Right ventricle myocardium inferior (tissue), 1 donor: Measurements from ENCODE around the gene PPP3CA. TPM values are rescaled to one million over a fixed set of nuclear protein-coding genes. Genes with fewer than 3 reads are reported as not detected.

Experiments
- ATAC-seq: fragments of 200-7000 bp; cut with Tn5 transposase; one replicate; pipeline ENCODE4 v1.9.1; 2020; ENCODE audit warnings: mild to moderate bottlenecking, moderate library complexity
- DNase-seq: peaks from one replicate; pipeline ENCODE4 v3.0.0; 2021; ENCODE audit errors: missing footprints
- intact Hi-C: fragments of 100-400 bp; cut with DNase I; formaldehyde crosslinking; loops from one replicate; pipeline ENCODE4 v1.11.0; 2022
- total RNA-seq: library from RNA; stranded (reverse); fragmentation: NEBNext Ultra II Directional; extraction: Animal tissue kit (Norgen Biotek cat#: 25700); gene quantifications from one replicate; pipeline ENCODE4 v1.2.1, GENCODE V29; 2021
- donor health status: DM: no; HTN: yes; CAD: no; lungs with severe emphysema.

PPP3CA gene
- total RNA-seq, 1 donor from 2014 or later = 23.3 TPM

DNA sequence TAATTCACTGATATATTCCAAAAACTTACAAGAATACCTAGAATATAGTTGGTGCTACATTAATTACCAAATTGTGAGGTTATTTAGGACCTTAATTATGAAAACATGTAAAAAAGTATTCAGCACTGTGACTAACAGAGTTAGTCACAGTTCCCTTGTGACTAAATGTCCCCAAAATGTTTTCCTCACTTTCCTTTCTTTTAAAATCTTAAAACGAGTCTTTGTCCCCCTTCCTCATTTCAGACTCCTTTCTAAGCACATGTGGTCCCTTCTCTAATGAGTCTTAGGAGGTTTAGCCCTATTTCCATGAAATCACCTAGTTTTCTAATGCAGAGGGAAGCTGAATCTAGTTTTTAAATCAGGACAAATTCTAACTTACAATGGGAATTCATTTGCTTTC is 175.0 kb downstream of the PPP3CA start:
- intact Hi-C loops = no loop called here
- ATAC-seq (no peak), DNase-seq (no peak)

GRCh38 chr4:101171747-101172146 is 175.6 kb downstream of the PPP3CA start:
- intact Hi-C loops = no loop called here
- no peak for ATAC-seq
- no peak for DNase-seq

DNA sequence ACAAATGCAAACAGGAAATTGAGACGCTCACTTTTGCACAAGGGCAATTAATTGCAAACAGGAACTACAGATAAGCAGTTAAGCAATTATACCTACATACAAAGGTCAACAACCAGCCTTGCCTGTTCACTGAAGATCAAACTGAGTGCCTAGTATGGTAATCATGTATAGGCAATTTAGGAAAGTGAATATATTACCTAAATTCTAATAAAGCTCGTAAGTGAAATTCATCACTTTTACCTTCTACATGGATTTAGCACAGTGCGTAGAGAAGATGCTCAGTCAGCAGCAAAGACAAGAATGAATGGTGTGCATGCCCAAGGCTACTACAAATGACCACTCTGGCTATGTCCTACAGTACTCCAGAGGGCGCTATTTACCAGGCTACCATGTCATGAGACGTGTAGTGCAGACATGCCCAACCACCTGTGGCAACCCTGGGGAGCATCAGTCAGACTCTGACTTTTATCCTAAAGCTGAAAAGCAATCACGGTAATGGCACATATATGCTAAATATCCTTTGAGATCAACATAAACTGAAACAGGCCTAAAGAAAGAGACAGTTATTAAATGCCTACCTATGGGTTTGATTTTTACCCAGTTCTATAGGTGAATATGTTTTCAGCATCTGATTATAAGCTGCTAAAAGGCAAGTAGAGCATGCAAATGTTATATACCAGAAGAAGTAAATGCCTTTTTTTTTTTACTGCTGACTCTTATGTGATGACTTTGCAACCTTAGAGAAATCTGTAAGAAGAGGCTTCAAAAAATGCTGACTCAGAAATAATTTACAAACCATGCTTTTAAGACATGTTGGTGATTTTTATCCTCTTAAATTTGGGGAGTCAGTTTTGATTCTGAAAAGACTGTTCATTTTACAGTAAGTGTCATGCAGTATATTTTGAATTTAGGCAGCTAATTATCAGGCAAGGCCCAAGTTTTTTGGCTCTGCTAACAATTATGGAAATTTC is 178.0 kb downstream of the PPP3CA start:
- DNase-seq (no peak), ATAC-seq (peak; percentile 90)

GRCh38 chr4:101163936-101164335 is 183.4 kb downstream of the PPP3CA start:
- DNase-seq (no peak), ATAC-seq (no peak)
- intact Hi-C loops = no loop called here

More for the DNA sequence above, 178.0 kb downstream of the PPP3CA start:
- intact Hi-C loops = loop anchor here (2.0 kb wide), 1 partner anchor 561 kb away; no protein-coding TSS in a partner anchor

DNA sequence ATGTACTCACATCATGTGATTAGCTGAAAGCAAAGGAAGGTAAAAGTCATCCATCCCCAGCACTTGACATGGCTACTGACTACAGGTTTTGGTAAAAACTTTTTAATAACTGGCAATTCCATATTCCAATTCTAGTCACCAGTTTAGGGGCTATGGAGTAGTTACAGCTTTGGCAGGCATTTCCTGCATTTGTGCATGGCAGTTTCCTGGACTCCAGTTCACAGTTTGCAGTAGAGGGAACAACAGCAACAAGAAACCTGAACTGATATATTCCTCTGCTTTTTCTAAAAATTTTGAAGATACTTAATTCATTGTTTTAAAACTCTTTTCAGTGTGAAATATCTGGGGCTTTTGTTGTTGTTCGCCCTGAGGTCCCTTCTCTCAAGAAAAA is 184.3 kb downstream of the PPP3CA start:
- ATAC-seq (no peak), DNase-seq (no peak)
- intact Hi-C loops = no loop called here

DNA sequence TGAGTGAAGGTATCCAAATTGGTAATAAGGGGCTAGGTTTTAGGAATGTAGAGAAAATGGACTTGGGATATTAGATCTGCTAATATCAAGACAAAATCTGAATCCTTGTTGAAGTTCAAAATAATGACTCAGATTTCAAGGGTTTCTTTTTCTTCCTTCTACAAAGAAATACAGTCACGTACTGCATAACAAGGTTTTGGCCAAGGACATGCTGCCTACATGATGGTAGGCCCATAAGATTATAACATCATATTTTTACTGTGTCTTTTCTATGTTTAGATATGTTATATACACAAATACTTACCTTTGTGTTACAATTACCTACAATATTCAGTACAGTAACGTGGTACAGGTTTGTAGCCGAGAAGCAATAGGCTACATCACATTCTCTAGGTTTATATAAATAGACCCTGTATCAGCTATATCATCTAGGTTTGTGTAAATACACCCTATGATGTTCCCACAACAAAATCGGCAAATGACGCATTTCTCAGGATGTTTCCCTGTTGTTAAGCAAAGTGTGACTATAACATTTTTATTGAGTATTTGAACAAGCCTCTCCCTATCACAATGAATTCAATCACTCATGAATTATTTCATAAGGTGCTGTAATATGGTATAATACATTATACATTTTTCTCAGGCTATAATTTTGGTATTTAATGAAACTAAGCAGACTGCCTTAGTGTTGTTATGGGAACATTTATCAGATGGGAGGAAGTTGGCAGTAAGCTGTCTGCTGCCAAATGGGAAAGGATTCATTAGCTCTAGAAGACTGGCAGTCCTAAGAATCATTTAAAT is 186.3 kb downstream of the PPP3CA start:
- intact Hi-C loops = no loop called here
- ATAC-seq (no peak), DNase-seq (no peak)

DNA sequence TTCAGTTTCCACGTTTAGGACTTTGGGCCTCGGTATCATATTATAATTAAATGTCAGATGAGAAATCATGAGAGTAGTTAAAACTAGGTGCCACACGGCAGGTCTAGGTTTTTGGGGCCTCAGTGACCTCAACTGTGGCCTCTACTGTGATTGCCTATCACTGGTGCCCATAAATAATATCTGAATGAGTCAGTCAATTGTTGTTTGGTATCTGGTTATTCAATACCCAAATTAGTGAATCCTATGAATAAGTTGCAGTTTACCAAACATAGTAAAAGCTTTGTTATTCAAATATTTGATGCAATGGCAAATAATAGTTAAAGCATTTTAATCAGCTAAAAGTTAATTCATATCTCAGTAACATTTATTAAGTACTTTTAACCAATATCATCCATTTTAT is 188.8 kb downstream of the PPP3CA start:
- ATAC-seq (no peak), DNase-seq (no peak)
- intact Hi-C loops = no loop called here

GRCh38 chr4:101158134-101158482 is 189.2 kb downstream of the PPP3CA start:
- intact Hi-C loops = no loop called here
- no peak for DNase-seq
- ATAC-seq = no peak

DNA sequence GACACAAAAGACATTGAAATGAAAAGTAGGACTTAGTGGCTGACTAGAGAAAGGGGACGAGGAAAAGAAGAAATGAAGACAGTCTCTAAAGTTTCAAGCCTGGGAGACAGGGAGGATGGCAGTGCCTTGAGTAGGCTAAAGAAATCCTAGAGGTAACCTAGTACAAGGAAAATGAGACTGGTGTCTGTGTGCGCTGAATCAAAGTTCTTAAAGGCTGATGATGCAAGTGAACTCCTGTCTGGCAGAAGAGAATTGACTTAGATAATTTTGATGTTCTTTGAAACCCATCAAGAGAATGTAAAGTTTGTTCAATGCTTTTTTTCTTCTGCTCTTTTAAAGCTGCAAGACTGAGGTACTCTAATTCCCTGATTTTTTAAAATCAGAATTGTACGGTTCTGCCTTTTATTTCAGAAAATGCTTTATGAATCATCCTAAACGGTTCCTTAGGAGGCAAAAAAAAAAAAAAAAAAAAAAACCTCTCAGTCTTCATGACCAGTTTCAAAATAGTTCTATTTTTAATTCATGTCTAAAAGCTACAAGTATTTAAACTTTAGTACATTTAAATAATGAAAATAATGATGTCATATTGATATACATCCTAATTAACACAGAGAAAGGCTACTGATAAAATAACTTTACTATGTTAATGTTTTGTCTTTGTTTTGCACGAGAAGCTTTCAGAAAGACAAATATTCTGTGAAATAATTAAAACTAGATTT is 189.8 kb downstream of the PPP3CA start:
- intact Hi-C loops = no loop called here
- no peak for DNase-seq
- no peak for ATAC-seq

- no peak for DNase-seq
- intact Hi-C loops = no loop called here
- no peak for ATAC-seq
Measured at GRCh38 chr4:101156619-101157310, 190.6 kb downstream of the PPP3CA start.

DNA sequence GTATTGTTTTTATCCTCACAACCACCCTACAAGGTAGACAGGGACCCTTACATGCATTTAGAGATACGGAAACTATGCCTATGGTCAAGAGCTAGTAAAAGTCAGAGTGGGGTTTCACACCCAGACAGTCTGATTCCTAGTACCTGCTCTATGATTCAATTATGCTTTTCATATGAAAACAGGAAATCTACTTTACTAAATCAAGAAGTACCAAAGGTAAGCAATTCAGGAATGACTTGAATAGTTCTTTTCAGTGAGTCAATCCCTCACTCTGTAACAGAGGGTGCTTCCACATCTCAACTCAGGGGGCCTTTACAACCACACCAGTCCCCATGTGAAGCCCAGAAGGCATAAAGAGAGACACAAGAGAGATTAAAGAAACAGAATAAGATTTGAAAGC is 191.4 kb downstream of the PPP3CA start:
- no peak for ATAC-seq

GRCh38 chr4:101155368-101155767 is 192.0 kb downstream of the PPP3CA start:
- intact Hi-C loops = no loop called here
- no peak for ATAC-seq
- no peak for DNase-seq

More for the DNA sequence above, 191.4 kb downstream of the PPP3CA start:
- no peak for DNase-seq
- intact Hi-C loops = no loop called here

DNA sequence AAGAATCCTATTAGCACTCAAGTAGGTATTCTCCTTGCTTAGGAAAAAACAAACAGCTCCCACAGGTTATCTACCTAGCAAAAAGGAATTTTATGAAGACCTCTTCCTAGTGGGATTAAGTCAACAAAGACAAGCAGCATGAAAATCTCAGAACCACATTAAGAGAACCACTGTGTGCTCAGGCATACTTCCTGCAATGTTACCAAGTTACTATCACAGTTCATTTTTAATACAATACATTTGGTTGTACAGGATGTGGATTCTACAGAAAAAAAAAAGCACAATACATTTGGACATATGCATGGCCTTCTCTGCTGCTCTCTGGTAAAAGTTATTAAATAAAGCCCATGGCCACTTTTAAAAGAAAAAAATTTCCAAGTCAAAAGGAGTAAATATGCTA is 193.7 kb downstream of the PPP3CA start:
- ATAC-seq = no peak
- intact Hi-C loops = no loop called here

DNA sequence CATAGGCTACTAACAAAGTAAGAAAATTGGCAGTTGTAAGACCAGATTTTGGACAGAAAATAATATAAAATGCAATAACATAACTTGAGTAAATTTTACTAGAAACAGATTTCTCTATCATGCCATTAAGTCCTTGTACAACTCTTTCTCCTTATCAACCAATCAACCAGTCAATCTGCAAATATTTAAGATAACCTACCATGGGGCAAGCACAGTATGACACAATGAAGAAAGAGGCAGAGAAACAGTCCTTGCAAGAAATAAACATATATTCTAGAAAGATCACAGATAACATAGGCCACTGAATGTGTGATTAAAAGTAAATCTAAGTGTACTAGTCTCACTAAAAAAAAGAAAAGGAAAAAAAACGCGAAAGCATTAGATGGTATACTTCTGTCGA is 194.8 kb downstream of the PPP3CA start:
- ATAC-seq (no peak), DNase-seq (no peak)
- intact Hi-C loops = no loop called here

More for the DNA sequence above, 193.7 kb downstream of the PPP3CA start:
- DNase-seq = no peak

DNA sequence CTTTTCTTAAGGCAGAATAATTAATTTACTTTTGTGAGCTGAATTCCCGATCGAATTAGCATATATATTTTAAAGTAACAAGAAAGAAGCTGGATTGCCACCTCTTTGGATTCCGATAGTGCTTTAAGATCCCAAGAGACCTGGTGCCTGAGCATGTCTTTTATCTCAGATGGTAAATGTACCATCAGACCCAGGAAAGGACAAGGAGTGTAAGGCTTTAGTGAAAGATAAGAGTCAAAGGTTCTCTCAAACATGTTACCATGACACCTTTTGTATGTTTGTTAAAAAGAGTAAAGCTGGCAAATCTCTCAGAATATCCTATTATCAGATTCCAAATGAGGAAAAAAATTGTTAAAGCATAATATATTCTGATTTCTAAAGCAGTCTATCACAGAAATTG is 198.8 kb downstream of the PPP3CA start:
- ATAC-seq = no peak
- intact Hi-C loops = no loop called here

DNA sequence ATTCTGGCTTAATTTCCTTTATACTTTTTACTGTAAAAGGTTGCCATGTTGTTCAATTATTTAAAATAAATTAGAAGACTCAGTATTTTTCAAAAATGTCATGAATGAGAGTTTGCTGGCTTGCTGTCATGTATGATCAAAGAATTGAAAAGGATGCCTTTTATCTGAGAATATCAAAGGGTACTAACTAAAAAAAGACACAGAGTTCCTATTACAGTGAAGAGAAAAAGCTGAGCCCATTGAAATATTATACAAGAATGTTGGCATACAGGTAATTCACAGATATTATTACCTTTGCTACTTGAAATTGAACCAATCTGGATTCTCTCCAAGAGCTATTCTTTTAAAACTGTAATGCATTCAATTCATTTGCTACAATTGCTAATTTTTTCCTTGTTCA is 200.0 kb downstream of the PPP3CA start:
- intact Hi-C loops = no loop called here
- no peak for ATAC-seq
- no peak for DNase-seq

More for the DNA sequence above, 198.8 kb downstream of the PPP3CA start:
- DNase-seq = no peak

DNA sequence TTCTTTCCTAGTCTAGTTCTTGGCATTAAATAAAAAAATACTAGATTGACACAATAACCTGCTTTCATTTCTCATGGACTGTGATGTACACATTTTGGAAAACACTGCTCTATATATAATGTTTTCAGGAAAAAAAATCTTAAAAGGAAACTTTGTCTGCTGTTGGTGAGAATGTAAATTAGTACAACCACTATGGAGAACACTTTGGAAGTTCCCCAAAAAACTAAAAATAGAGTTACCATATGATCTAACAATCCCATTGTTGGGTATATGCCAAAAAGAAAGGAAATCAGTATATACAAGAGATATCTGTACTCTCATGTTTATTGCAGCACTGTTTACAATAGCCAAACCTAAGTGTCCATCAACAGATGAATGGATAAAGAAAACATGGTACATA is 202.3 kb downstream of the PPP3CA start:
- DNase-seq (no peak), ATAC-seq (no peak)
- intact Hi-C loops = no loop called here

- intact Hi-C loops = no loop called here
- ATAC-seq (no peak), DNase-seq (no peak)
Measured at GRCh38 chr4:101142259-101142658, 205.1 kb downstream of the PPP3CA start.

GRCh38 chr4:101141855-101142254 is 205.5 kb downstream of the PPP3CA start:
- DNase-seq (no peak), ATAC-seq (no peak)
- intact Hi-C loops = no loop called here
